Ectodermal cell (in vitro differentiated cells): ENCODE data around the gene THBD.

Experiments
- H3K27ac ChIP-seq: 2 replicates; pipeline ENCODE4 v1.7.0; 2013; ENCODE audit warnings: mild to moderate bottlenecking, low read depth, low read length; ENCODE audit not compliant: insufficient read depth, poor library complexity, severe bottlenecking
- H3K27me3 ChIP-seq: 2 replicates; pipeline ENCODE4 v1.7.0; 2013; ENCODE audit warnings: mild to moderate bottlenecking, low read length; ENCODE audit not compliant: insufficient read depth, control insufficient read depth, poor library complexity, severe bottlenecking
- H3K36me3 ChIP-seq: one replicate; pipeline ENCODE4 v1.7.0; 2013; ENCODE audit warnings: low read length; ENCODE audit not compliant: control insufficient read depth, insufficient read depth
- H3K4me1 ChIP-seq: one replicate; pipeline ENCODE4 v1.7.0; 2013; ENCODE audit warnings: low read length; ENCODE audit not compliant: control insufficient read depth, insufficient read depth
- H3K4me3 ChIP-seq: 2 replicates; pipeline ENCODE4 v1.7.0; 2013; ENCODE audit warnings: low read depth, low read length, control low read depth; ENCODE audit not compliant: insufficient read depth
- H3K9me3 ChIP-seq: 2 replicates; pipeline ENCODE4 v1.7.0; 2013; ENCODE audit warnings: mild to moderate bottlenecking, low read length, moderate library complexity; ENCODE audit not compliant: control insufficient read depth
- WGBS, 2 experiments: methylation state at CpG; one replicate each; pipeline ENCODE4 v1.1.7; 2013; ENCODE audit warnings: missing lambda C conversion rate in 2 of 2; 5-methylcytosine and 5-hydroxymethylcytosine counted together

Gene THBD

DNA sequence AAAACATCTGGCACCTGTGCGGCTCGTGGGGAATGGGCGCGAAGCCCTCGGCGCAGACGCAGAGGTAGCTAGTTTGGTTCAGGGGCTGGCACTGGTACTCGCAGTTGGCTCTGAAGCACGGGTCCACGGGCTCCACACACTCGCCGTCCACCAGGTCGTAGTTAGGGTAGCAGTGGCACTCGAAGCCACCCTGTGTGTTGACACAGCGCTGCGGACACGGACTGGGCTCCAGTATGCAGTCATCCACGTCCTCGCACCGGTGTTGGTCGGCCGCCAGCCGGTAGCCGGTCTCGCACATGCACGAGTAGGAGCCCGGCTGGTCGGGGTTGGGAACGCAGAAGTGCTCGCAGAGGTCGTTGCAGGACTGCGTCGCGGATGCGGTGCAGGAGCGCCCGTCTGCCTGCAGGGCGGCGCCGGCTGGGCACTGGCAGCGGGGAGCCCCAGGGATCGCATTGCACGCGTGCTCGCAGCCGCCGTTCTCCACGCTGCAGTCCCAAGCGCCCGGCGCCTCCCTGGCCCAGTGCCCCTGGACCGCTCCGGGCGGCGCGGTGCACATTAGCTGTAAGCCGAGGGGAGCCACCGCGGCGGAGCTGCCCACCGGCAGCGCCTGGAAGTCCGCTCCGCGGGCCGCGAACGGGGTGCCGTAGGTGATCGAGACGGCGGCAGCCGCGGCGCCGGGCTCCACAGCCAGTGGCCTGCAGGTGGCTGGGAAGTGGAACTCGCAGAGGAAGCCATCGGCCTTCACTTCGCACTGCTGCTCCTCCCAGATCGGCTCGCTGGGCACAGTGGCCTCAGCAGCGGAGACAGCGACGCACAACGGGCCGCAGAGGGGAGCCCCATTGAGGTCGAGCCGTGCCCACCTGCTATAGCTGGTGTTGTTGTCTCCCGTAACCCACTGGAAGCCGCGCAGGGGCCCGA, 930 bp downstream of the THBD start:
- Histone ChIP-seq H3K36me3 (no peaks in the 10 kb centered on the region), H3K4me3 (peak overlapping the region; percentile 52), H3K9me3 (no peaks in the 10 kb centered on the region), H3K27me3 (peaks cover 80% of the 10 kb centered on the region), H3K27ac (no peak overlapping the region), H3K4me1 (peaks cover 14% of the 10 kb centered on the region)
- 9% methylated on average over 92 of the region's 92 CpGs for WGBS, 2 experiments

DNA sequence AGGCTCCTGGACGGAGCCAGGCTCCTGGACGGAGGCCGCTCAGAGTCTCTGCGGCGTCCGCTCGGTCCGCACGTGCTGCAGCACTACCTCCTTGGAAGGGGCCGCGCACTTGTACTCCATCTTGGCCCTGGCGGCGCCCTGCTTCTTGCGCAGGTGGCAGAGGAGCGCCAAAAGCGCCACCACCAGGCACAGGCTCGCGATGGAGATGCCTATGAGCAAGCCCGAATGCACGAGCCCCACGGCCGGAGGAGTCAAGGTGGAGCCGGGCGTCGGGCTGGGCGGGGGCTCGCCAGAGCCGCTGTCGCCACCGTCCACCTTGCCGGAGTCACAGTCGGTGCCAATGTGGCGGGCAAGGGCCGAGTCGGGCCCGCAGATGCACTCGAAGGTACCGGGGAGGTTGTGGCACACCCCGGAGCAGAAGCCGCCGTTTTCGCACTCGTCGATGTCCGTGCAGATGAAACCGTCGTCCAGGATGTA, 1.7 kb downstream of the THBD start:
- peaks cover 14% of the 10 kb centered on the region for H3K4me1 ChIP-seq
- H3K36me3 ChIP-seq, result no peaks in the 10 kb centered on the region
- H3K27ac ChIP-seq, result no peak overlapping the region
- H3K4me3 ChIP-seq, result no peak overlapping the region
- H3K27me3 ChIP-seq, result peaks cover 80% of the 10 kb centered on the region
- no peaks in the 10 kb centered on the region for H3K9me3 ChIP-seq
- WGBS, 2 experiments, result 39 to 40% methylated on average over 47 of the region's 47 CpGs

DNA sequence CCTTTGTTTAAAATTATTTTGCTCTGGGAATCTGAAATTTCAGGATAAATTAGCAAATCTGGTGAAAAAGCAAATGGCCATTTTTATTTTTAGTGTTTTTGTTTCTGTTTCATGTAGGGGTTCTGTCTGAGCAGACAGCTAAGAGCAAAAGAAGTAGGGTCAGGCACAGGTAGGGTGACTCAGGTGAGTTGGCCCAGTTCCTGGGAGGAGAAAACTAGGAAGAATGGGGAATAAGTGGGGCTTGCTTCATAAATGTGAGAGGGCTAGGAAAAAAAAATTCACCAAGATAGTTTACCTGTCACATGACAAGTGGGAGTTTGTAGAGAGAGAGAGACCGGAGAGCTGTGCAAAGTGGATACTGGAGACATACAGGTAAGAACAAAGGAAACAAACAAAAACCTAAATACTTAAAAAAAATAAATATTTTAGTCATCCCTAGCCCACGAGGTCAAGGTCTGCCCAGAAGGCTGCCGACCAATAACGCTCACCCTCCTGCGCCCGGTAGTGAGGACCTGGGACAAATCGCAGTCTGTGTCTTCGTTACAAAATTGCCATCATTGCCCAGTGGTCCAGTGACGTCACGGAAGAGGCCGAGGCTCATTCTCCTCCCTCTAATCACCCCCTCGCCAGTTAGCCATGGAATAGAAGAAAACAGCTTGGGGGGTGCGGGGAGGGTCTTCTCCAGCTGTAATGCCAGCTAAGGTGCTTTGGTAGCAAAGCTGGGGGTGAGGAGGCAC, 2.3 kb downstream of the THBD start:
- H3K4me1 ChIP-seq, result peaks cover 14% of the 10 kb centered on the region
- H3K4me3 ChIP-seq, result no peak overlapping the region

DNA sequence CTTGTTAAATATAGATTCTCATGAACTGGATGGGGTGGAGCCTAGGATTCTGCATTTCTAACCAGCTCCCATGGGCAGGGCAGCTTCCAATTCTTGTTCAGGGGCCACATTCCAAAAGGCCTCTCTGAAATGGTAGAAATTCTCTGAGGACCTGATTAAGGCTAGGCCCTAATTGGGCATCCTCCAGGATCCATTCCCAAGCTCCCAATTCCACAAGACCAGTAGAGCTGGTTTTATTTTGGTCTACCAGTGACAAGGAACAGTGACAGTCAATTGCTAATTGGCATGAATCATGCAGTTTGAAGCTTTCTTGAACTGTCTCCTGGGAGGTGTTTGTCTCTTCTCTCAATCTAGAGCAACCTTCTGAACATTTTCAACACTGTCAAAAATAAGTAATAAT, 3.0 kb downstream of the THBD start:
- Histone ChIP-seq H3K4me1 (peaks cover 14% of the 10 kb centered on the region), H3K27me3 (peaks cover 69% of the 10 kb centered on the region), H3K27ac (no peak overlapping the region), H3K36me3 (no peaks in the 10 kb centered on the region), H3K4me3 (no peak overlapping the region), H3K9me3 (no peaks in the 10 kb centered on the region)

More for the DNA sequence above, 2.3 kb downstream of the THBD start:
- H3K9me3 ChIP-seq, result no peaks in the 10 kb centered on the region
- 72 to 77% methylated on average over 12 to 13 of the region's 13 CpGs for WGBS, 2 experiments
- no peak overlapping the region for H3K27ac ChIP-seq
- H3K27me3 ChIP-seq, result peaks cover 76% of the 10 kb centered on the region
- no peaks in the 10 kb centered on the region for H3K36me3 ChIP-seq

DNA sequence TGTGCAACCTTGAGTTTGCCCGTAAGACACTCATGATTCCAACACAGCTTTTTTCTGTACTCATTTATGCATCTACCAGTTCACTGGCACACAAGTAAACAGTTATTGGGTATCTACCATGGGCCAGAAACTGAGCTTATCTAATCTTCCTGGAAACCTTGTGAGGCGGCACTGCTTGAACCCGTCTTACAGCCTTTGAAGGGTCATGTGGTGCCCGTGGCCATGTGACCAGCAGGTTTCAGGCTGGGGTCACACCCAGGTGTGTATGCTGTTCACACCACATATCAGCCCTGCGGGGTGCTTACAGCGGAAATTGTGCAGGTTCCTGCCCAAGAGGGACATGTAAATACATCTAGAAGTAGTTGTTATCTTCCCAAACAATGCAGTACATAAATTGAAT, 6.1 kb downstream of the THBD start:
- H3K27ac ChIP-seq, result no peak overlapping the region
- no peaks in the 10 kb centered on the region for H3K4me1 ChIP-seq
- H3K9me3 ChIP-seq, result no peaks in the 10 kb centered on the region
- H3K27me3 ChIP-seq, result peaks cover 46% of the 10 kb centered on the region
- H3K36me3 ChIP-seq, result no peaks in the 10 kb centered on the region
- no peak overlapping the region for H3K4me3 ChIP-seq
- WGBS, 2 experiments, result 89 to 93% methylated on average over 6 of the region's 6 CpGs

DNA sequence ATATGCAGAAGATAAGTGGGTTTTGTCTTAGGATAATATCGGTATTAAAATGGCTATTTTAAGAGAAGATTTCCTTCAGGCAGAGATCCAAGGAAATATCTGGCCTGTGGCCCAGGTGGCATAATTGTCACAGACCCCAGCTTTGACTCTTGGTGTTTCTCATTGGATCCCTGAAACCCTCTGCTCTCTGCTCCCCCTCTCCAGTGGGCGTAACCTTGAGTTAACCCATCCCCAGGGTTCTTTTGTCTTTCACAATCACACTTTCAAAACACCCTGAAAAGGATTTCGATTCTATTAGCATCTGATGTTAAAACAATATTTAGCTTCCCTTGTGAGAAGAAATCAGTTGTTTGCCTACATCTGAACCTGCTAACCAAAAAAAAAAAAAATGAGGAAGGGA, 7.2 kb downstream of the THBD start:
- no peaks in the 10 kb centered on the region for H3K9me3 ChIP-seq
- H3K36me3 ChIP-seq, result no peaks in the 10 kb centered on the region
- no peaks in the 10 kb centered on the region for H3K4me1 ChIP-seq
- WGBS, 2 experiments, result 41 to 45% methylated on average over 2 to 3 of the region's 3 CpGs
- no peak overlapping the region for H3K4me3 ChIP-seq
- H3K27ac ChIP-seq, result no peak overlapping the region
- H3K27me3 ChIP-seq, result peaks cover 46% of the 10 kb centered on the region

DNA sequence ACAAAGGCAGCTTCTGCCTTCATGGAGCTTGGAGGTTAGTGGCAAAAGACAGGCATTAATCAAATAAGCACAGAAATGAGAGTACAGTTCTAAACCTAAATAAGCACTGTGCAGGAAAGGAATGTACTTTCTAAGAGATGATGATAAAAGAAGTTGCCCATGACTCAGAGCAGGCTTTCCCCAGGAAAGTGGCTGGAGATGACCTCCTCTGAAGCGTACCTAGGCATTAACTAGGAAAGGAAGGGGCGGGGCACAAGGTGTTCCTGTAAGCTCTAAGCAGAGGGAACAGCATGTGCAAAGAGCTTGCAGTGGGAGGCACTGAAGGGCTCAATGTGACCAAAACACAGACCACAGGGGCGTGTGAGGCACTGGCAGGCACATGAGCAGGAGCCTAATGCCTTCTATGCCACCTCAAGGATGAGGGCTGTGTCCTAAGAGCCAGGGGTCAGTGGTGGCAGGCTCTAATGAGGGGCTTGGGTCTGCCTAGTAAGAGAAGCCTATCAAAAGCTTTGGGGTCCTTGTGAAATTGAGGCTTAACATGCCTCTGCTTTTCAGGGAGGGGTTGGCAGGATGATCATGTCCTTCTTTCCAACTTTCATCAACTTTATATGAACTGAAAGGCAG, 9.5 kb downstream of the THBD start:
- 87 to 91% methylated on average over 3 of the region's 3 CpGs for WGBS, 2 experiments
- no peak overlapping the region for H3K27ac ChIP-seq
- H3K4me3 ChIP-seq, result no peak overlapping the region
- H3K27me3 ChIP-seq, result peaks cover 51% of the 10 kb centered on the region
- no peaks in the 10 kb centered on the region for H3K4me1 ChIP-seq
- no peaks in the 10 kb centered on the region for H3K36me3 ChIP-seq
- H3K9me3 ChIP-seq, result no peaks in the 10 kb centered on the region

DNA sequence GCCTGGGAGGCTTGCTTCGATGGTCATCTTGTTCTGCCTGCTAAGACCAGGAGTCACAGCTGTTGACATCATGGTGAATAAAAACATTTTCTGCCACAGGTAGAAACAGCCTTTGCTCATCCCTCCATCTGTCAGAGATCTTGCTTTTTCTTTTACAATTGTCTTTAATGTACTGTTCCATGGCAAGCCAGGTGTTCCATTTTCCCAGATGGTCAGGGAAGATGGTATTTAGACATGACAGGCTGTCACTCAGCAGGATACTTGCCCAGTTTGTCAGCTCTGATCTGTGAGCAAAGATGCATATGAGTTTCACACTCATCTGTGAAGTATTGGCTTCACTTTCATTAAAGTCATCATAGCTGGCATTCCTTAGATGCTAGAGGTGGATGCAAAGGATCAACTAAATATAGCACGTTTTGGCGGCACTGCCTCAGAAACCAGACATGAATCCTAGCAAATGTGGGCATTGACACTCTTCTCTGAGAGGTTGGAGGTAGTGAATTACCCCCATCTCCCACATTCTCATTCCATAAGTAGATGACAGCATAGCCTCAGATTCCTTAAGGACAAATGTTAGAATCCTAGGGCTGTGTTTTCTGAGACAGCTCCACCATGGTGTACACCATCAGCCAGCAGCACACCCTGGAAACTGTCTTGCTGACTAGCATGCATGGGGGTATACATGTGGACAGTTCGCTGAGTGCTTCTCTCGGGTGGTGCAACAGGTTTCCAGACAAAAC, 10.2 kb downstream of the THBD start:
- Histone ChIP-seq H3K9me3 (no peaks in the 10 kb centered on the region), H3K4me3 (no peak overlapping the region), H3K27ac (no peak overlapping the region), H3K36me3 (no peaks in the 10 kb centered on the region), H3K27me3 (peaks cover 51% of the 10 kb centered on the region), H3K4me1 (no peaks in the 10 kb centered on the region)
- WGBS, 2 experiments, result 85 to 94% methylated on average over 5 of the region's 5 CpGs

DNA sequence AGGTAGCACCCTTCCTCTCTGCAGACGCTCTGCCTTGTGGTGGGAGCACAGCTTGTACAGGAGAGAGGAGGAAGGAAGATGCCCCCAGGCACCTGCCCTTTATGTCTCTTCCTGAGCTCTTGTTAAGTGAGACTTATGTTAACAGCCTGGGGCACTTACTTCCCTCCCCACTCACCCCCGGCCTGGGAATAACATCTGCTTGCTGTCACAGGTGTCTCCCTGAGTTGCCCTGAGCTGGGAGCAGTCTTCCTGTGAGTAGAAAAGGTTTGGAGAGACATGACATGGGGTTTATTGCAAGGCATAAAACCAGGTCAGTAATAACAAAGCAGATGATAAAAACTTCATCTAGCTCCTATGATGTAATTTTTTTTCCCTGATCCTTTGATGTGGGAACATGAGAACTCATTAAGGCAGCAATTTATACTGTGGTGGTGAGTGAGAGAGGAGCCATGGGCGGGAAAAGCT, 12.4 kb downstream of the THBD start:
- Histone ChIP-seq H3K4me3 (no peak overlapping the region), H3K27ac (no peak overlapping the region), H3K9me3 (no peaks in the 10 kb centered on the region), H3K4me1 (no peaks in the 10 kb centered on the region), H3K27me3 (peaks cover 61% of the 10 kb centered on the region), H3K36me3 (no peaks in the 10 kb centered on the region)
- WGBS, 2 experiments, result 50 to 61% methylated on average over 3 of the region's 3 CpGs
